Stimulated activated CD4-positive, alpha-beta T cell treated with anti-CD3 and anti-CD28 coated beads, Interleukin-12 subunit alpha, Interleukin-12 subunit beta, amount 100 ng/mL, for 24 hours (primary cell): ENCODE data around the gene CPZ.

Experiments
- DNase-seq, 2 experiments: peaks; one replicate each; pipeline ENCODE4 v3.0.0-alpha.2; 2020; ENCODE audit warnings: low read depth in 2 of 2

Gene CPZ

GRCh38 chr4:8639021-8639420 is 46.5 kb downstream of the CPZ start:
- no peak for DNase-seq

- no peak for DNase-seq
Measured at GRCh38 chr4:8639777-8640720, 47.5 kb downstream of the CPZ start.

- no peak for DNase-seq
Measured at GRCh38 chr4:8640816-8641215, 48.3 kb downstream of the CPZ start.

- no peak for DNase-seq
Measured at GRCh38 chr4:8641256-8641655, 48.7 kb downstream of the CPZ start.

GRCh38 chr4:8641931-8642650 is 49.5 kb downstream of the CPZ start:
- no peak for DNase-seq

GRCh38 chr4:8642651-8643321 is 50.2 kb downstream of the CPZ start:
- DNase-seq: no peak

- no peak for DNase-seq
Measured at GRCh38 chr4:8643441-8643840, 50.9 kb downstream of the CPZ start.

- DNase-seq: no peak
Measured at GRCh38 chr4:8643986-8644385, 51.4 kb downstream of the CPZ start.

GRCh38 chr4:8644461-8644891 is 51.9 kb downstream of the CPZ start:
- no peak for DNase-seq

- DNase-seq: no peak
Measured at GRCh38 chr4:8644966-8645752, 52.6 kb downstream of the CPZ start.

- no peak for DNase-seq
Measured at GRCh38 chr4:8645753-8646124, 53.2 kb downstream of the CPZ start.

GRCh38 chr4:8646296-8647093 is 53.9 kb downstream of the CPZ start:
- DNase-seq: no peak

GRCh38 chr4:8647094-8647570 is 54.6 kb downstream of the CPZ start:
- DNase-seq: no peak

GRCh38 chr4:8647626-8648025 is 55.1 kb downstream of the CPZ start:
- no peak for DNase-seq

- DNase-seq: no peak
Measured at GRCh38 chr4:8648296-8648695, 55.7 kb downstream of the CPZ start.

GRCh38 chr4:8648816-8649630 is 56.5 kb downstream of the CPZ start:
- DNase-seq: no peak

- no peak for DNase-seq
Measured at GRCh38 chr4:8649631-8650361, 57.2 kb downstream of the CPZ start.

- no peak for DNase-seq
Measured at GRCh38 chr4:8651661-8652180, 59.2 kb downstream of the CPZ start.
